ENCODE data around the gene HOXB1. TPM values are rescaled to one million over a fixed set of nuclear protein-coding genes. Genes with fewer than 3 reads are reported as not detected.
"Not testable (repeated sequence)": the region's sequence is repeated elsewhere in the genome, so short reads cannot be mapped to it uniquely, and the experiment has no call there.

HOXB1 gene
- polyA plus RNA-seq, 4 donors = not detected

DNA sequence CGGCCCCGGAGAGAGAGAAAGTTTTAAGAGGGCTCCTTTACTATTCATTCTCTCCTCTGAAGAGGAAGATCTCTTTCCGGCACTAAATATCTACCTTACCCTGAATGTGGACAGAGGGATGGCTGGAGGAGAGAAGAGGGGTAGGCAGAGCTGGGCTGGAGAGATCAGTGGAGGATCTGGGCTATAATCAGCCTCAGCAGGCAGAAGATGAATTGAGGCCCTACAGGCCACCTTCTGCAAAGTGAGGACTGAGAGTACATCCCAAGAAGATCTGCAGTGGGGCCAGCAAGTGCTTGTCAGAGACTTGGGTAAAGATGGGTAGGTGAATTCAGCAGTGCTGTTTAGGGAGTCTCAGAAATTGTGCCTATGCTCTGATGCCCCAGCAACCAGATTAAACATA, 6.5 kb upstream of the HOXB1 start:
- DNase-seq = no peak
- no peak overlapping the region for H3K4me3 ChIP-seq (ENCODE audit: low read depth in 1 of 3, low read length in 3 of 3)
- H3K36me3 ChIP-seq (ENCODE audit: control insufficient read depth in 3 of 3, insufficient read depth in 2 of 3, low read depth in 1 of 3, low read length in 3 of 3) = peaks cover 0 to 5% (median 0%) of the 10 kb centered on the region in 3 donors
- H3K9me3 ChIP-seq (ENCODE audit: control insufficient read depth in 2 of 2, insufficient read depth in 1 of 2, low read depth in 1 of 2, low read length in 1 of 2) = no peaks in the 10 kb centered on the region
- no peak overlapping the region for H3K27ac ChIP-seq (ENCODE audit: low read depth in 1 of 3, low read length in 2 of 3)
- H3K27me3 ChIP-seq (ENCODE audit: control insufficient read depth in 3 of 3, insufficient read depth in 3 of 3, low read length in 3 of 3) = peaks cover 0 to 42% (median 0%) of the 10 kb centered on the region in 3 donors
- 91 to 93% (median 92%) methylated on average over 3 of the region's 3 CpGs for WGBS, 3 donors
- H3K4me1 ChIP-seq (ENCODE audit: control insufficient read depth in 3 of 3, insufficient read depth in 2 of 3, low read depth in 1 of 3, low read length in 2 of 3) = no peaks in the 10 kb centered on the region
- FAIRE-seq = no peak

DNA sequence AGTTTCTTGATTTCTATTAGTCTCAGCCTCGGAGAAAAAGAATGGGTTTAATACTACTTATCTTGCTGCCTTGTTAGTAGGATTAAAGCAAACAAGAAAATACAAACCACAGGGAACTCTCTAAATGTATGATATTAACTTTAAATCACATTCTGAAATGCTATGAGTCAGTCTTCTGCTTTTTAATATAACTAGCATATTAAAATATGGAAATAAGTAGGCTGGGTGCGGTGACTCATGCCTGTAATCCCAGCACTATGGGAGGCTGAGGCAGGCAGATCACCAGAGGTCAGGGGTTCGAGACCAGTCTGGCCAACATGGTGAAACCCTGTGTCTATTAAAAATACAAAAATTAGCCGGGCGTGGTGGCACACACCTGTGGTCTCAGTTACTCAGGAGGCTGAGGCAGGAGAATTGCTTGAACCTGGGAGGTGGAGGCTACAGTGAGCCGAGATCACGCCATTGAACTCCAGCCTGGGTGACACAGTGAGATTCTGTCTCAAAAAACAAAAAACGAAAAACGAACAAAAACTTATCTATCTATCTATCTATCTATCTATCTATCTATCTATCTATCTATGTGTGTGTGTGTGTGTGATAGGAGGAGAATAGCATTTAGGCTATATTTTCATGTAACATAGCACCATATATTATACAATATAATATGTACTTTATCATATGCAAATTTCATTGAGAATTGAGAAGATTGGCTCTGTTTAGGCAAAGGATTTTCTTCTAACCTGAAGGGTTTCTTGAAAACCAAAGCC, 5.2 kb upstream of the HOXB1 start:
- not testable (repeated sequence) for FAIRE-seq; H3K4me3 ChIP-seq (ENCODE audit: low read depth in 1 of 3, low read length in 3 of 3); DNase-seq; H3K4me1 ChIP-seq (ENCODE audit: control insufficient read depth in 3 of 3, insufficient read depth in 2 of 3, low read depth in 1 of 3, low read length in 2 of 3); H3K36me3 ChIP-seq (ENCODE audit: control insufficient read depth in 3 of 3, insufficient read depth in 2 of 3, low read depth in 1 of 3, low read length in 3 of 3); H3K27ac ChIP-seq (ENCODE audit: low read depth in 1 of 3, low read length in 2 of 3); H3K9me3 ChIP-seq (ENCODE audit: control insufficient read depth in 2 of 2, insufficient read depth in 1 of 2, low read depth in 1 of 2, low read length in 1 of 2)
- WGBS, 3 donors = 79 to 86% (median 82%) methylated on average over 9 of the region's 9 CpGs
- peaks cover 0 to 36% (median 0%) of the 10 kb centered on the region in 3 donors for H3K27me3 ChIP-seq (ENCODE audit: control insufficient read depth in 3 of 3, insufficient read depth in 3 of 3, low read length in 3 of 3)

DNA sequence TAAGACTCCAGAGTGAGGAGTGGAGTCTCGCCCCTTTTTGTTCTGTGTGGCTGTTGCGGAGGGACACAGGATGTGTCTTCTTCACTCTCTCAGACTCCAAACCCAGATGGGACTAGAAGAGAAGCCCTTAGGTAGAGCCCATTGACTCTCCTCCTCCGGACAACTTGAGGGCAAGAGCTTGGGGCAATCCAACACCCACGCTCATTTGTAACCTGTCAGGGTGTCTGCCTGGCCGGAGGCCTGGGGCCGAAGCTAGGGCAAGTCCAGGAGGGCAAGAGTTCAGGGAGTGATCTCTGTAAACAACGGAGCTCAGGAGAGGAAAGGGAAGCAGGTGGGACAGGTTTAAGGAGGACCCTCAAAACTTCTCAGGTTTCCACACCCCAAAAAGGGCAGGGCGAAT, 1.4 kb upstream of the HOXB1 start:
- FAIRE-seq (no peak), DNase-seq (no peak)
- no peaks in the 10 kb centered on the region for H3K36me3 ChIP-seq (ENCODE audit: control insufficient read depth in 3 of 3, insufficient read depth in 2 of 3, low read depth in 1 of 3, low read length in 3 of 3)

DNA sequence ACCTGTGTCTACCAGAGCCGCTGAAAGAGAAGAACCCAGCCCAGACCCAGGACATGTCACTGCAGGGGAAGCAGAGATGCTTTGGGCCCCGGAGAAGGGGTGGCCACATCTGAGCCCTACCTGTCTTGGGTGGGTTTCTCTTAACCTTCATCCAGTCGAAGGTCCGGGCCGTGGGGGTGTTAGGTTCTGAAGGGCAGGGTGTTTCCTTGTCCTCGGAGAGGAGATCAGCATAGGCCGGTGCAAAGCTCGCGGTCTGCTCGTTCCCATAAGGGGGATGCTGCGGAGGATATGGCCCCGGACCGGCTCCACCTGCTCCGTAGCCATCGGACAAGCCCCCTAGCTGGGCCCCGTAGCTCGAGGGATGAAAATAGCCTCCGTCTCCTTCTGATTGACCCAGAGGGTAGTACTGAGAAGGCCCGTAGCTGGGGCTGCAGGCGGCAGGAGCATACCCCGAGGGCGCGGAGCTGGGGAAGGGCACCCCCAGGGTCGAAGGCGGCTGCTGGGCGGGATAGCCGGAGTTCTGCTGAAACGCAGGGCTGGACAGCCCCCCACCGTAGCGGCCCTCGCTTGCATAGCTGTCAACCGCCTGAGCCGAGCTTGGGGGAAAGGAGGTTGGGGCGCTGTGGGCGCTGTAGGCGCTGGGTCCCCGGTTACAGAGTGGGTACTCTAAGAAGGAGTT, 464 bp downstream of the HOXB1 start:
- Histone ChIP-seq H3K27ac (ENCODE audit: low read depth in 1 of 3, low read length in 2 of 3) (no peak overlapping the region), H3K4me1 (ENCODE audit: control insufficient read depth in 3 of 3, insufficient read depth in 2 of 3, low read depth in 1 of 3, low read length in 2 of 3) (peaks cover 0 to 10% (median 0%) of the 10 kb centered on the region in 3 donors), H3K27me3 (ENCODE audit: control insufficient read depth in 3 of 3, insufficient read depth in 3 of 3, low read length in 3 of 3) (peaks cover 0 to 66% (median 5%) of the 10 kb centered on the region in 3 donors), H3K36me3 (ENCODE audit: control insufficient read depth in 3 of 3, insufficient read depth in 2 of 3, low read depth in 1 of 3, low read length in 3 of 3) (no peaks in the 10 kb centered on the region), H3K4me3 (ENCODE audit: low read depth in 1 of 3, low read length in 3 of 3) (no peak overlapping the region), H3K9me3 (ENCODE audit: control insufficient read depth in 2 of 2, insufficient read depth in 1 of 2, low read depth in 1 of 2, low read length in 1 of 2) (no peaks in the 10 kb centered on the region)
- no peak for FAIRE-seq
- no peak for DNase-seq
- WGBS, 3 donors = 53 to 77% (median 74%) methylated on average over 36 to 37 of the region's 37 CpGs

More for the DNA sequence above, 1.4 kb upstream of the HOXB1 start:
- H3K4me3 ChIP-seq (ENCODE audit: low read depth in 1 of 3, low read length in 3 of 3) = no peak overlapping the region
- peaks cover 0 to 49% (median 2%) of the 10 kb centered on the region in 3 donors for H3K27me3 ChIP-seq (ENCODE audit: control insufficient read depth in 3 of 3, insufficient read depth in 3 of 3, low read length in 3 of 3)
- H3K27ac ChIP-seq (ENCODE audit: low read depth in 1 of 3, low read length in 2 of 3) = no peak overlapping the region
- H3K4me1 ChIP-seq (ENCODE audit: control insufficient read depth in 3 of 3, insufficient read depth in 2 of 3, low read depth in 1 of 3, low read length in 2 of 3) = peaks cover 0 to 5% (median 0%) of the 10 kb centered on the region in 3 donors
- 44 to 81% (median 62%) methylated on average over 8 of the region's 8 CpGs for WGBS, 3 donors
- H3K9me3 ChIP-seq (ENCODE audit: control insufficient read depth in 2 of 2, insufficient read depth in 1 of 2, low read depth in 1 of 2, low read length in 1 of 2) = no peaks in the 10 kb centered on the region

DNA sequence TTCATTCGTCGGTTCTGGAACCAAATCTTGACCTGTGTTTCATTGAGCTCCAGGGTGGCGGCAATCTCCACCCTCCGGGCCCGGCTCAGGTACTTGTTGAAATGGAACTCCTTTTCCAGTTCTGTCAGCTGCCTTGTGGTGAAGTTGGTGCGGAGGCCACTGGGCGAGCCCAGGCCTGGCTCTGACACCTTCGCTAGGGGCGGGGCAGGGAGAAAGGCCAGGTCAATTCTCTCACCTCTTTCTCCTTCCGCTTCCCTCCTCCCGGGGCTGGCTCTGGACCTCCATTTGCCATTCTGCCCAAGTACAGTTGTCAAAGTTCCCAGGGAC, 1.2 kb downstream of the HOXB1 start:
- WGBS, 3 donors = 72 to 87% (median 80%) methylated on average over 11 of the region's 11 CpGs

GRCh38 chr17:48528936-48529682, 1.7 kb downstream of the HOXB1 start:
- no peak overlapping the region for H3K27ac ChIP-seq (ENCODE audit: low read depth in 1 of 3, low read length in 2 of 3)
- H3K36me3 ChIP-seq (ENCODE audit: control insufficient read depth in 3 of 3, insufficient read depth in 2 of 3, low read depth in 1 of 3, low read length in 3 of 3) = no peaks in the 10 kb centered on the region
- WGBS, 3 donors = 86 to 91% (median 89%) methylated on average over 11 of the region's 11 CpGs
- DNase-seq (no peak), FAIRE-seq (no peak)
- H3K4me1 ChIP-seq (ENCODE audit: control insufficient read depth in 3 of 3, insufficient read depth in 2 of 3, low read depth in 1 of 3, low read length in 2 of 3) = peaks cover 0 to 10% (median 0%) of the 10 kb centered on the region in 3 donors
- no peak overlapping the region for H3K4me3 ChIP-seq (ENCODE audit: low read depth in 1 of 3, low read length in 3 of 3)
- H3K9me3 ChIP-seq (ENCODE audit: control insufficient read depth in 2 of 2, insufficient read depth in 1 of 2, low read depth in 1 of 2, low read length in 1 of 2) = no peaks in the 10 kb centered on the region
- peaks cover 0 to 72% (median 5%) of the 10 kb centered on the region in 3 donors for H3K27me3 ChIP-seq (ENCODE audit: control insufficient read depth in 3 of 3, insufficient read depth in 3 of 3, low read length in 3 of 3)

More for the DNA sequence above, 1.2 kb downstream of the HOXB1 start:
- DNase-seq (no peak), FAIRE-seq (no peak)
- peaks cover 0 to 10% (median 0%) of the 10 kb centered on the region in 3 donors for H3K4me1 ChIP-seq (ENCODE audit: control insufficient read depth in 3 of 3, insufficient read depth in 2 of 3, low read depth in 1 of 3, low read length in 2 of 3)
- no peak overlapping the region for H3K27ac ChIP-seq (ENCODE audit: low read depth in 1 of 3, low read length in 2 of 3)
- H3K36me3 ChIP-seq (ENCODE audit: control insufficient read depth in 3 of 3, insufficient read depth in 2 of 3, low read depth in 1 of 3, low read length in 3 of 3) = no peaks in the 10 kb centered on the region
- H3K27me3 ChIP-seq (ENCODE audit: control insufficient read depth in 3 of 3, insufficient read depth in 3 of 3, low read length in 3 of 3) = peaks cover 0 to 69% (median 5%) of the 10 kb centered on the region in 3 donors
- no peaks in the 10 kb centered on the region for H3K9me3 ChIP-seq (ENCODE audit: control insufficient read depth in 2 of 2, insufficient read depth in 1 of 2, low read depth in 1 of 2, low read length in 1 of 2)
- H3K4me3 ChIP-seq (ENCODE audit: low read depth in 1 of 3, low read length in 3 of 3) = no peak overlapping the region

- Histone ChIP-seq H3K27ac (ENCODE audit: low read depth in 1 of 3, low read length in 2 of 3) (no peak overlapping the region), H3K36me3 (ENCODE audit: control insufficient read depth in 3 of 3, insufficient read depth in 2 of 3, low read depth in 1 of 3, low read length in 3 of 3) (no peaks in the 10 kb centered on the region), H3K4me1 (ENCODE audit: control insufficient read depth in 3 of 3, insufficient read depth in 2 of 3, low read depth in 1 of 3, low read length in 2 of 3) (peaks cover 0 to 10% (median 0%) of the 10 kb centered on the region in 3 donors), H3K9me3 (ENCODE audit: control insufficient read depth in 2 of 2, insufficient read depth in 1 of 2, low read depth in 1 of 2, low read length in 1 of 2) (no peaks in the 10 kb centered on the region), H3K4me3 (ENCODE audit: low read depth in 1 of 3, low read length in 3 of 3) (no peak overlapping the region), H3K27me3 (ENCODE audit: control insufficient read depth in 3 of 3, insufficient read depth in 3 of 3, low read length in 3 of 3) (peaks cover 0 to 75% (median 5%) of the 10 kb centered on the region in 3 donors)
- FAIRE-seq (no peak), DNase-seq (no peak)
- 21 to 58% (median 36%) methylated on average over 7 of the region's 7 CpGs for WGBS, 3 donors
Measured at GRCh38 chr17:48528153-48528935, 2.5 kb downstream of the HOXB1 start.

DNA sequence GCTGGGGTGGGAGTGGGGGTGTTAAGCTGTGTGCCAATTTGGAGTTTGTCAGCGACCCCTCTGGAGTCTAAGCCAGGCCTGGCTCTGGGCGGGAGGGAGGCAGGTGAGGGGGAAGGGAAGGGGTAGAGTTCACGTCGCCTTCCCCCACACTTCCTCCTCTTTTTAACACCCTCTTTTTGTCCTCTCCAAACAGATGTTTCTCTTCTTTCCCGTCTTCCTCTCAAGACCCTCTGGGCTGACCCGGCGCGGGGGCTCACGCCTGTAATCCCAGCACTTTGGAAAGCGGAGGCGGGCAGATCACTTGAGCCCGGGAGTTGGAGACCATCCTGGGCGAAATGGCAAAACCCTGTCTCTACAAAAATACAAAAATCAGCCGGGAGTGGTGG, 3.3 kb downstream of the HOXB1 start:
- Histone ChIP-seq H3K4me3 (ENCODE audit: low read depth in 1 of 3, low read length in 3 of 3) (no peak overlapping the region), H3K27ac (ENCODE audit: low read depth in 1 of 3, low read length in 2 of 3) (peak overlapping the region in 2 of 3 donors; percentile 24 to 40), H3K4me1 (ENCODE audit: control insufficient read depth in 3 of 3, insufficient read depth in 2 of 3, low read depth in 1 of 3, low read length in 2 of 3) (peaks cover 0 to 13% (median 0%) of the 10 kb centered on the region in 3 donors), H3K27me3 (ENCODE audit: control insufficient read depth in 3 of 3, insufficient read depth in 3 of 3, low read length in 3 of 3) (peaks cover 0 to 74% (median 5%) of the 10 kb centered on the region in 3 donors), H3K9me3 (ENCODE audit: control insufficient read depth in 2 of 2, insufficient read depth in 1 of 2, low read depth in 1 of 2, low read length in 1 of 2) (no peaks in the 10 kb centered on the region), H3K36me3 (ENCODE audit: control insufficient read depth in 3 of 3, insufficient read depth in 2 of 3, low read depth in 1 of 3, low read length in 3 of 3) (no peaks in the 10 kb centered on the region)
- DNase-seq (no peak), FAIRE-seq (no peak)
- 40 to 59% (median 53%) methylated on average over 13 to 14 of the region's 14 CpGs for WGBS, 3 donors

Measured in small intestine (tissue), 7 donors.